Ramos (cell line): Measurements from ENCODE around the gene SLC26A11.

ENCODE experiments used
- in situ Hi-C: fragments of 300-500 bp; cut with MboI; formaldehyde crosslinking; loops from one replicate; pipeline ENCODE4 v1.14.3; 2022; ENCODE audit warnings: low sequenced_read_pairs; ENCODE audit not compliant: unreplicated experiment

SLC26A11 gene

GRCh38 chr17:80216473-80217456 is 3.5 kb upstream of the SLC26A11 start:
- in situ Hi-C loops, result no loop called here

GRCh38 chr17:80217703-80218362 is 2.4 kb upstream of the SLC26A11 start:
- in situ Hi-C loops, result no loop called here

- in situ Hi-C loops, result no loop called here
Observed at GRCh38 chr17:80218391-80218790, 1.8 kb upstream of the SLC26A11 start.

GRCh38 chr17:80219013-80219762 is 1.0 kb upstream of the SLC26A11 start:
- in situ Hi-C loops, result no loop called here

GRCh38 chr17:80219763-80220053 is 519 bp upstream of the SLC26A11 start:
- in situ Hi-C loops, result no loop called here

- in situ Hi-C loops, result no loop called here
Observed at GRCh38 chr17:80220736-80221215, 549 bp downstream of the SLC26A11 start.

GRCh38 chr17:80221351-80222105 is 1.3 kb downstream of the SLC26A11 start:
- in situ Hi-C loops, result no loop called here

GRCh38 chr17:80222376-80223141 is 2.3 kb downstream of the SLC26A11 start:
- in situ Hi-C loops, result no loop called here

- in situ Hi-C loops, result no loop called here
Observed at GRCh38 chr17:80223142-80223815, 3.1 kb downstream of the SLC26A11 start.

- in situ Hi-C loops, result no loop called here
Observed at GRCh38 chr17:80223838-80224497, 3.7 kb downstream of the SLC26A11 start.

GRCh38 chr17:80224683-80225082 is 4.5 kb downstream of the SLC26A11 start:
- in situ Hi-C loops, result no loop called here

GRCh38 chr17:80225230-80225629 is 5.0 kb downstream of the SLC26A11 start:
- in situ Hi-C loops, result no loop called here

- in situ Hi-C loops, result no loop called here
Observed at GRCh38 chr17:80227156-80227555, 6.9 kb downstream of the SLC26A11 start.

GRCh38 chr17:80227666-80228065 is 7.4 kb downstream of the SLC26A11 start:
- in situ Hi-C loops, result no loop called here

GRCh38 chr17:80228477-80228876 is 8.2 kb downstream of the SLC26A11 start:
- in situ Hi-C loops, result no loop called here

GRCh38 chr17:80229011-80229410 is 8.8 kb downstream of the SLC26A11 start:
- in situ Hi-C loops, result no loop called here

GRCh38 chr17:80232438-80232837 is 12.2 kb downstream of the SLC26A11 start:
- in situ Hi-C loops, result no loop called here

GRCh38 chr17:80233202-80233601 is 13.0 kb downstream of the SLC26A11 start:
- in situ Hi-C loops, result no loop called here
